ENCODE measurements around the gene MYO7A.

- TF ChIP-seq CTCF (IDR thresholded peaks at IDR 0.05; ENCODE audit: low read depth, low read length, poor library complexity, severe bottlenecking), result no peak
- TF ChIP-seq EZH2phosphoT487 (IDR thresholded peaks at IDR 0.05; ENCODE audit: borderline replicate concordance, low read length), result no peak
Observed at GRCh38 chr11:77108436-77108835, 19.6 kb upstream of the MYO7A start.
